Retina (tissue), 1 donor: ENCODE measurements around the gene DNAI2.

ENCODE experiments used
- DNase-seq: peaks from one replicate; pipeline ENCODE4 v3.0.0-alpha.2; 2016

Gene DNAI2

DNA sequence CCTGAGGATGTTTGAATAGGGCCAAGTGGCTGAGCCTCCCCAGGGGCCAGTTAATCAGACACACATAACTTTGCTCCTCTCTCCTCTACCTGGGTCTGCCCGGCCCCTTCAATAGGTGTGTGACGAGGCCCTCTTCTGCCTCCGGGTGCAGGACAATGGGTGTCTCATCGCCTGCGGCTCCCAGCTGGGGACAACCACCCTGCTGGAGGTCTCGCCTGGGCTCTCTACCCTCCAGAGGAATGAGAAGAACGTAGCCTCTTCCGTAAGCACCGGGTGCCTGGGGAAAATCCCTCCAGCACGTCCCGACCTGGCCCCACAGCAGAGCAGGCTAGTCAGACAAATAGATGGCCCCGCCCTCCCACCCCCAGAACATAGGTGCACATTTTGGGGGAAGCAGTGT lies 35.9 kb downstream of the DNAI2 start:
- no peak for DNase-seq

DNA sequence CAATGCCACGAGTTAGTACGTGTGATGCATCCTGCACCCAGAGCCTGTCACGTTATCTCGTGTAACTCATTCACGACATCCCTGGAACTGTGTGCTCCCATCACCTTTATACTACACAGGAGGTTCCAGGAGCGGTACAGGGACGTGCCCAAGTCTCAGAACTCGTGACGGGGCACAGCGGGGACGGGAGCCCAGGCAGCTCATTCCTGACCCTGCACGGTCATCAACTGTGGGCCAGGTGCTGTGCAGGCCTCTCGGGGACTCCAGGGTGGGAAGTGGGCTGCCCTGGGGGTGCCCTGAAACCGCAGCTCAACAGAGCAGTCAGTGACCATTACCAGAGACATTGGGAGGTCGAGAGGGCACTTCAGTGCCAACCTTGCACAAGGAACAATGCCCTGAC lies 40.8 kb downstream of the DNAI2 start:
- no peak for DNase-seq

DNA sequence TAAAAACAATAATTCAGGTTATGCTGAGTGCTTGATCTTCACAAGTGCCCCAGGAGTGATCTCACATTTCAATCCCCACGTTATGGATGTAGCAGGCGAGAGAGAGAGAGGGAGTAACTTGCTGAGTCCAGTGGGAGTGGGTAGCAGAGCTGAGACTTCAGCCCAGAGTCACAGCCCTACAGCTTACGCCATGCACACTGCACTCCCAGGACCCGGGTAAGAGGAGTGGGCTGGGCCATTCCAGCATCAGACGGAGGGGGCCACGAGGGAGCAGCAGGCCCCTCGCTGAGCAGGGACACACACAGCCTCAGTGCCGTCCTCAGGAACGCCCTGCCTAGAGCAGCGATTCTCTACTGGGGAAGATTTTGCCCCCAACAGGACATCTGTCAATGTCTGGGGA lies 42.2 kb downstream of the DNAI2 start:
- peak; percentile 38 for DNase-seq

DNA sequence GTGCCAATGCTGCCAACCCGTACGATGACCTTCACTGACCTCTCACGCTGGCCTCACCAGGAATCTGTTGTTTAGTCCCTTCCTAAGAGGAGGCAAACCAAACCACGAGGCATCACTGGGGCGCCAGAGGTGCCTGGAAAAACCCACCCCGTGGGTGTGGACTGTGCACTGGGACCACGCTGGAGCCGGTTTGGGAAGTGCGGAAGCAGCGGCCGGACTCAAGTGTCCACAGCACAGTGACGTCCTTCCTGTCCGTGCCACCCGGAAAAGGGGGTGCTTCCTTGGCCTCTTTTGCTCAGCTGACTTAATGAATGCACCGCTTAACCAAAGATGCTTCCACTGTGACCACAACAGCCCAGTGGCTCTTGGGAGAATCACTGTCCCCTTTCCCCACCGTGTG lies 43.0 kb downstream of the DNAI2 start:
- no peak for DNase-seq

DNA sequence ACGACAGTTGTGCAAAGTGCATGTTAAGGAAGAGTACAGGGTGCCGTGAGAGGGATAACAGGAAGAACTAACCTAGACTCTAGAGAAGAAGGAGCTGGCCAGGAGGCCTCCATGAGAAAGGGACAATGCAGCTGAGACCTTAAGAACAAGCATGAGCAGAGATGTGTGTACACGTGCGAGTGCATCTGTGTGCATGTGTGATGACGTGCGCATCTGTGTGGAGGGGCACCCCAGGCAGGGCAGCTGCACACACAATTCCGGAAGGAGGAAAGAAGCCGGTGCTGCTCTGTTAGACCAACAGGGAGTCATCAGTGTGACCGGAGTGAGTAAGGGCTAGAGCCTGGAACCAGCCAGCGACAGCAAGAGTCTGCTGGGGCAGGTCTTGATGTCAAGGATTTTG lies 44.4 kb downstream of the DNAI2 start:
- DNase-seq: no peak

DNA sequence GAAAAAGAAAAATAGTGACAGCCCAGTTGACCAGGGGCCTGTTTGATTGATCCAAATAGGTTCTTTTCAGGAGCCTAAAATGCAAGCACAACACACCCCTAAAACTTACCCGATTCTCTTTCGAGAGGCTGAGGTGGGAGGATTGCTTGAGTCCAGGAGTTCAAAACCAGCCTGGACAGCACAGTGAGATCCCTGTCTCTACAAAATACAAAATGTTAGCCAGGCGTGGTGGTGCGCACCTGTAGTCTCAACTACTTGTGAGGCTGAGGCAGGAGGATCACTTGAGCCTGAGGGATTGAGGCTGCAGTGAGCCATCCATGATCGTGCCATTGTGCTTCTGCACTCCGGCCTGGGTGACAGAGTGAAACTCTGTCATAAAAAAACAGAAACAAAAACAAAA lies 50.5 kb downstream of the DNAI2 start:
- DNase-seq: no peak

DNA sequence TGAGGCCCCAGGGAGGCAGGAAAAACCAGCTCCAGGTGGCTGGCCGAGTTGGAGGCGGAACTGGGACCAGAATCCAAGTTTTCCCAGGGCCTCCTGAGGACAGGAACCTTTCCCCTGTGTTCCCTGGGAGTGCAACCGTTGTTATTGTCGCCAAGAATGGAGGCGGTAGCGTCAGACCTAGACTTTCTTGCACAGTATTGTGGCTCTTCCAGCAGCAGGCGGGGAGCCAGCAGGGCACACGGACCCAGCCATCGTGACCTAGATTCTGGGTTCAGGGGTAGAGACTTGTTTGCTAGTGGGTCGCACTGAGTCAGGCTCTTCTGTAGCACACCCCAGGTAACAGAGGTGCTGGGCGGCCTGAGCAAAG lies 51.3 kb downstream of the DNAI2 start:
- DNase-seq: peak; percentile 69

DNA sequence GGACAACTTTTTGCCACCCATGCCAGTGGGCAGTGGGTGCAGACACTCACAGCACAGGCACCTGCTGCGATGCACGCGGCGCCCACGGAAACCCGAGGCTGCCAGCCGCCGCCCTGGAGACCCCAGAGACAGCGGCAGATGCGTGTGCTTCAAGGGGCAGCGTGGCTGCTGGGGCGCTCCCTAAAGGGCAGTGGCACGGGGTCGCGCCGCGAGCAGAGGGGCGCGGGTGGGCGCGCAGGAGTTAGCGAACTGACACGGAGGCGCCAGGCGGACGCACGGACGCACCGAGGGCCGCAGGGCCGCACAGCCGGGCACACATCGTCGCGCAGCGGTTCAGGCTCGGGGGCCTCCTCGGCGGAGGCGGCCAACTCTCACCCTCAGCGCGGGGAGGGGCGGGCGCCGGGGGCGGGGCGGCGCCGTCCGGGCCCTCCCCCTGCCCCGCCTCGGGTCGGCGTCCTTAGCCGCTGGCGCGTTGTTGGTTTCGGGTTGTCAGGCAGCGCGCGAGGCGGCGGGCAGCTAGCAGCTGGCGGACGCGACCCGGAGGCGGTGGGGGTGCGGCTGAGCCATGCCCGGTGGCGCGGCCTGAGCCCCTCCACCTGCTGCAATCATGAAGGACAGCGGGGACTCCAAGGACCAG lies 51.8 kb downstream of the DNAI2 start, which contains the start of gene KIF19:
KIF19 (plus strand) TSS at position 484 of the 637 bp plus-strand sequence; CDS start at position 608, 124 bp downstream.
- DNase-seq: peak; percentile 84

DNA sequence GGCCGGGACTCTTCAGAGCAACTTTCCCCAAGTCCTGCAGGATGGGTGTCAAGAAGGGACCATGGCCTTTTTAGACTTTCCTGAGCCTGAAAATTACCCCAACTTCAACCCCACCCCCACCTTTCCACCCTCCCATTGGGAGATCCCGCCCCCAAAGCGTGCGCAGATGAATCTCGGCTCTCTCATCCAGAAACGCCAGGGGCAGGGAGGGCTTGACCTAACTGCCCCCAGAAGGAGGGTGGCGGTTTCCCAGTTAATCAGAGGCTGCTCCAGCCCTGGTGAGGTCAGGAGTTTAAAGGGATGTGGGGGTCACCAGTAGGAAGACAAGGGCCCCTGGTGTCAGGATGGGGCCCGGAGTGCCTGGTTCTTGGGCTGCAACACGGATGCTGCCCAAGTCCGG lies 52.5 kb downstream of the DNAI2 start:
- no peak for DNase-seq

DNA sequence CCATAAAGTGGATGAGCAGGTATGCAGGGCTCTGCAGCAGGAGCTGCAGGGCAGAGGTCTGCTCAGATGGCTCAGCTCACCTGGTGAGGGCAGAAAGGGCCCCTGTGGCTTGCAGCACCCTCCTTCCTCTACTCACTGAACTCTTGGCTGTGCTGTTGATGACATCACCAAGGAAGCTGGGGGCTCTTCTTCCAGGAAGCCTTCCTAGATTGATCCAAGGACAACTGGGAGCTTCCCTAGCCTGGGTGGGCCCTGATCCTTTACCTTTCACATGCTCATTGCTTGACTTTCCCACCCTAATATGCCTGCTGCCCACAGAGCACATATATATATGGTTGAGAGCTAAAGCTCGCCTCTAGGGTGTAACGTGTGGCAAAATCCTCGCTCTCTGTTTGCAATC lies 54.5 kb downstream of the DNAI2 start:
- no peak for DNase-seq

DNA sequence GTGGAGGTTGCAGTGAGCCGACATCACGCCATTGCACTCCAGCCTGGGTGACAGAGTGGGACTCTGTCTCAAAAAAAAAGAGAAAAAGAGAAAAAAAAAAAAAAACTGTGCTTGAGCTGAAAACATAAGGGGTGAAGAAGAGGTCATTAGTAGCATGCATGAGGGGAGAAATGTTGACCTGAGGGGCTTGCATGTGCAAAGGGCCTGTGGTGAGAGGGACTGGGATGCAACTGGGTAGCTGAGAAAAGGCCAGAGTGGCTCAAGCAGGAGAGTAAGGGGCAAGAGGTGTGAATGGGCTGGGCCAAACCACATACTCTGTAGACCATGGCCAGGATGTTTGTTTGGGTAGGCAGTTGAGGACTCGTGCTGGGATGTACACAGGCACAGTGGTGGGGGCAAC lies 55.3 kb downstream of the DNAI2 start:
- DNase-seq: no peak

DNA sequence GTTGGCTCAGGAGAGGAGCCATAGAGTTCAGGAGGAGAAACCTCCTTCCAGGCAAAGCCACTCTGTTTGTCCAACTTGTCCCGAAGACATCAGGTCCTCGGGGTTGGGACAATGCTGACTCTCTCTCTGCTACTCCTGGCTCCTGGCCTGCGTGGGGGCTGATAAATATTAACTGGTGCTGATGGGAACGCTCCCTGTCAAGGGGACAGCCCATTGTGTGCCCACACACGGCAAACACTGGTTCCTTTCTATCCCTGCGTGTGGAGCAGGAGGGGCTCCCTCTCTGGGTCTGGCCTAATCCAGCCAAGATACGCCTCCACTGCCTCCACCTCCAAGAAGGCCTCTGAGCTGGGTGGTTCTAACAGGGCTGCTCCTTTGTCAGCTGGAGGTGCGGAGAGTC lies 56.4 kb downstream of the DNAI2 start:
- DNase-seq: no peak

DNA sequence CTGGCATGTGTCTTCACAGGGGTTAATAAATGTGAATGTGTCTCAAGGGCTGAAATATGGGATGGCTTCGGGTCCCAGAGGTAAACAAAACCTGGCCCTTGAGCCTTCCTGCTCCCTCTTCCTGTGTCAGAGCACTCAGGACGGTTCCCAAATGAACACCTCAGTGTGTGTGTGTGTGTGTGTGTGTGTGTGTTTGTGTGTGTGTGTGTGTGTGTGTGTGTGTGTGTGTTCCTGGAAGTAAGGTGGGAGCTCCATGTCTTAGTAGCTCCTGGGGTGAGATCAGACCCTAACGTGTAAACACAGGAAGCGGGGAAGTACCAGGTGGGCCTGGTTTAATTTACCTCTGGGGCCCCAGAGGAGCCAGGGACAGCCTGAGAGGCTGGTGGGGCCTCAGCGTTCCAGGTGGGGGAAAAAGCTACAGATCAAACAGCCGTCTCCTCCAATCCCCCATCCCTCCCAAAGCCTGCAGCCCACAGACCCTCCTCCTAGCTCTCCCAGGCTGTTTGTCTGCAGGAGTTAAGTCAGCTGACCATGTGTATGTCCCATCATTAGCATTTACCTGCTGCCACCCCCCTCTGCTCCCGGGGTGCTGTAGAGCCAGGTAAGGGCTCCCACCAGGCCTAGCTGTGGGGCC lies 58.1 kb downstream of the DNAI2 start:
- DNase-seq: no peak

DNA sequence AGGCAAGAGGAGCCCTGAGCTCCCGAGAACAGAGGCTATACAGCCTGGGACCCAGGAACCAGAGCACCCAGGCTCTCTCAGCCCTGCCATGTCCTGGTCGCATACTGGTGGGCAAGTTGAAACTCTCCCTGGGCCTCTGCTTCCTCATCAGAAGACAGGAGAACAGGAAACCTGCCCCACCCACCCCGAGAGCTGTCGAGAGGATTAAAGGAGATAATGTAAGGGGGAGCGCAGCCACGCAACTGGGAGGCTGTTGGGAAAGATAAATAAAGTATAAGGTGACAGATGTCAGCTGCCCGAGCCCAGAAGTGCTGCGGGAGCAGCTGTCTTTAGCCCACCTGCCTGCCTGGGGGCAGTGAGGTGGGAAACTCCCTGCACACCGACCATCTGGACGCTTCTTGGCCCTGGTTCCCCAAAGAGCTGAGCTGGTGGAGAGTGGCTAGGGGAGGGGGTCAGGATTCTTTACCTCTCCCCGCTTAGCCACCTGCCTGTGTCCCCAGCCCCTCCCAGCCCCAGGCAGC lies 58.8 kb downstream of the DNAI2 start:
- DNase-seq: peak; percentile 61

DNA sequence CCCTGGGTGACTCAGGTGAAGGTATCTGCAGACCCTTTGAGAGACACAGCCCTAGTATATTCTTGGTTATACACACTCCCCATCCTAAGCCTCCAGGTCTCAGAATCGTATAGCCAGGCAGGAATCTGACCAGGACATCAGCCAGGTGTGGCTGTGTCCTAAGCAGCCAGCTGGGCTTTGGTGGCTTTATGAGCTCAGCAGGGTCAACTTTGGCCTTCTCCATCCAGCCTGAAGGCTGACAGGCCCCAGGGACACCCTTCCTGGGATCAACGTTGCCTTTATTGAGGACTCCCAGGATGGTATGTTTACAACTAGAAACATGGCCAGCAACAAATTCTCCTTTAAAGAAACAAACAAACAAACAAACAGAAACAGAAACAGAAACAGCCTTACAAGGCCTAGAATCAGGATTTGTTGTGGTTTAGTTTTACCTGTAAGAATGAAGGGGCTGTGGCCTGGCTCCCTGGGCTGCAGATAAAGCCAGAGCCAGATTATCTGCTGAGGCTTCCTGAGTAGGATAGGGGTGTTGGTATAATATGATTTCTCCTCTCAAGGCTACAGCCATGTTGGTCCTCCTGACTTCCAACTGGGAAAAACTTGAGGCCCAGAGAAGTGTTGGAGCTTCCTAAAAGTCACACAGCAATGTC lies 60.5 kb downstream of the DNAI2 start:
- DNase-seq: no peak

DNA sequence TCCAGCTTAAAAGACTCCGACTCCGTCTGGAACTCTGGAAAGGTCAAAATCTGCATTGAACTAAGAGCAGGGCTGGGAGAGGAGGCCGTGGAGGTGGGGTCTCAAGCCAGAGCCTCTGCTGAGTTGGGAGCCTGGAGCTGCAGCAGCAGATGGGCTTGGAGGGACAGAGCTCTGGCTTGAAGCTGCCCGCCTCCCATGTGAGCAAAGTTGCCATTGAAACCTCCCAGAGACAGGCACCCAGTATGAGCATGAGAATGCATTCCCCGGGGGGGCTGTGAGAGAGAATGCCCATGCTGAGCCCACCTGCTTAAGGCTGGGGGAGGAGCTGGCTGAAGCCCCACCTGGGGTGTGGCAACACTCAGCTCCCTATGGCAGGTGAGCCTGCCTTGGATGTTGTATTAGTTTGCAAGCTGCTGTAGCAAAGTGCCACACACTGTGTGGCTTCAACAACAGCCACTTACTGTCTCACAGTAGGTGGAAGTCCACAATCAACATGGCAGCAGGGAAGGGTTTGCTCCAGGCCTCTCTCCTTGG lies 61.6 kb downstream of the DNAI2 start:
- no peak for DNase-seq

DNA sequence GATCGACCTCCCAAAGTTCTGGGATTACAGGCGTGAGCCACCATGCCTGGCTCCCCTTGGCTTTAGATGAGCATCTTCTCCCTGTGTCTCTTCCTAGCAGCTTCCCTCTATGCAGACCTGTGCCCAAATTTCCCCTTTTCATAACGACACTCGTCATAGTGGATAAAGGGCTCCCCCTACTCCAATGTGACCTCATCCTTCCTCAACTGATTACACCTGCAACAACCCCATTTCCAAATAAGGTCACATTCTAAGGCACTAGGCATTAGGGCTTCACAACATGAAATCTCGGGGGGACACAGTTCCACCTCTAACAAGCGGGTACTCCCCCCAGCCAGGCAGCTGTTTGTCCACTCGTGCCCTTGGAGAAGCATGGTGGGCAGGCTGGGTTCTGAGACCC lies 62.3 kb downstream of the DNAI2 start:
- no peak for DNase-seq

DNA sequence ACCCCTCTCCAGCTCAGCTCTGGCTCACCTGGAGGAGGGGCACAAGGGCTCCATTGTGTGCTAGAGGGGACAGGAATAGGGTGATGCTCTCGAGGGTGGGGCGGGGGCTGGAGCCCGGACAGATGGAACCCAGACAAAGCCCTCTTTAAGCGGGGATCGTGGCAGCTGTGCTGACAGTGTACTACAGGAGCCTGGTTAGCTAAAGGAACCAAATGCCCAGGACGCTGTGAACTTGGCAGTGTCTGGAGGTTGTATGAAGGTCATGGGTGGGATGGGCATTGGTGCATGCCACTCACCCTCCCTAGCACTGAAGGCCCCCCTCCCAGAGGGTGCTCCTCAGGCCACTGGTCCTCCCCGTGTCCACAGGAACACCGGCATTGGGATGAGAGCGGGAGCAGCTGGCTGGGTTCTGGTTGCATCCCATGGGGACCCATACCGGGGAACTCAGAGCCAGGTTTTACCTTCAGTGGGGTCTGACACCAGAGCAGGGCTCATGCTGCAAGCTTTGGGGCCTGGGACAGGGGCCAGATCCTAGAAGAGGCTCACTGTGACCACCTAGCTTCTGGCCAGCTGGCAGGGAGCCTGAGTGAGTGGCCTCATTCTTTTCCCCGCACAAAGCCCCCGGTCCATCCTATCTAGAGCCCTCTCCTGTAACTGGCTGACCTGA lies 63.9 kb downstream of the DNAI2 start:
- peak; percentile 40 for DNase-seq

DNA sequence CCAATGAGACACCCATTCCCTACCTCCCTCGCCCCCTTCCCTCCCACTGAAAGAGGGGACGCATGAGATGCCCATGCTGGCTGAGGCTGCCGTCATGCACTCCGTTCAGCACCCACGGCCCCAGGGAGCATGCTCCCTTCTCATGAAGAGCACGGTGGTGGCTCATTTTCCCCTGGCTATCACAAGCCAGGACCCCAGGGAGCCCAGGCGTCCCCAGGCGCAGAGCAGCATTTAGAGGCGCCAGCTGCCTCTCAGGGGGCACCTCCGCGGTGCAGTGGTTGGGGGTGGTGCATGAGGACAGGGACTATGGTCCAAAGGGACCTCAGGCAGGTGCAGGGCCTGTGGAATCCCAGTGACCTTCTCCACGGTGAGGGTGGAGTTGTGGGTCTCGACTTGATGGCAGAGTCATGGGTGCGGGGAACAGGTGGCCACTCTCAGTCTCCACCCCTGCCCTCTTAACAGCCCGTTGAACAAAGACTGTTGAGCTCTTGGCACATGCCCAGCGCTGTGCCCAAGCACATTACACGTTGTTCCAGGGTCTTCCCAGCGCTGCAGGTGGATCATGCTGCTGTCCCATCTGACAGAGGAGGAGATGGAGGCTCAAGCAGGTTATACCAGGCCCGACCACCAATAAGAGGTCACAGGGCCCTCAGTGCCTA lies 65.6 kb downstream of the DNAI2 start:
- DNase-seq: no peak

DNA sequence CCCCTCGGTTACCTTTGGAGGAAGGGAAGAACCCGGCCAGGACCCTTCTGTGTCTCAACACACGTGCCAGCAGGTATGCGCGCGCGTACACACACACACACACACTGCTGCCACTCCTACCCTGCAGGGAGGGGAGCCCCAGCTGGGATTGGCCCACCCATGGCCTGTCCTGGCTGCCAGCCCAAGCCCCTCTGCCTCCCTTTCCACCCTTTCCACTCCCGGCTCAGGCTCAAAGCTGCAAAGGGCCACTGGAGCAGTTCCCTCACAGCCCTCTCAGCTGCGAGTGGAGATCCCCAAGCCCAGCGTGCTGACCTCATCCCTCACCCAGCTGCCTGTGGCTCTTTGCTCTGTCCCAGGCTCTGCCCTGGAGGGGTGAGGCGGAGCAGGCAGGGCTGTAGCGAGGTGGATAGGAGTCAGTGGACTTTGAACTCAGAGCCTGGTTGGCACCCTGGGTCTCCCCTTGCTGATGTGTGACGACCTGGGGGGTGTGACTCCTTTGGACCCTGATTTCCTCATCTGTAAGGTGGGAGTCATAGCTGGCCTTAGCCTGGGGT lies 66.5 kb downstream of the DNAI2 start:
- no peak for DNase-seq

DNA sequence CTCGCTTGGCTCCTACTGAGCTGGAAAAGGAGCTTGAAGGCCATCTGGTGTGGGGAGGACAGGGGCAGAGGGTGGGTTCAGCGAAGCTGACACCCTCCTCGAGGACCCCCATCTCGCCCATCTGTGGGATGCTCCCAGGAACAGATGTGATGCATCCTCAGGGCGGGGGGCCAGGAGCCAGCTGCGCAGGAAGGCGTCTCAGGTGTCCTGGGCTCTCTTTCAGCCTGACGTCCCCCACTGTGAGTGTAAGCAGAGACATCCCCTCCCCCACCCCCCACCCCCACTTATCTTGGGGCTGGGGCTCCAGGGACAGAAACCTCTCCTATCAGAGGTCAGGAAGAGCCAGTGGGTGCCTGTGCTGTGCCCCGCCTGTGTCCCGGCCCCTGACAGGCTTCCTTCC lies 68.2 kb downstream of the DNAI2 start:
- no peak for DNase-seq

DNA sequence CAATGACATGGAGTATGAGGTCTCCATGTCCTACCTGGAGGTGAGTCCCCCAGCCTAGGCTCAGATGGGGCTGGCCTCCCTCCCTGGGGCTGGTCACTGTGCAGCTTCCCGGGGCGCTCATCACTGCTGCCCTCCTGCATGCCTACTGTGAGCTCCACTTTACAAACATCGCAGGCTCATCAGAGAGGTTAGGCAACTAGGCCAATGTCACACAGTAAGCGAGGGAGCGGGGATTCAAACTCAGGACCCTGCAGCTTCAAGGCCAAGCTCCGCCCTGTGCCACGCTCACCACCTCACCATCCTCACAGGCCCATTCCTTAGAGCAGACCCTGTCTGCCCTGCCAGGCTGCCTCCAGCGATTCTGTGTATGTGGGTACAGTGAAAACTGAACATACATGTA lies 69.1 kb downstream of the DNAI2 start:
- DNase-seq: no peak
